Measurements from ENCODE around the gene CCNG1. TPM values are rescaled to one million over a fixed set of nuclear protein-coding genes. Genes with fewer than 3 reads are reported as not detected.

Gene CCNG1
- total and polyA plus RNA-seq, 4 donors, result 31.2 to 130 (median 64.5) TPM

GRCh38 chr5:163478126-163478981 lies 41.0 kb downstream of the CCNG1 start:
- H3K9me3 ChIP-seq (ENCODE audit: control insufficient read depth in 4 of 4, insufficient read depth in 3 of 4, low read length in 3 of 4), result no peaks in the 10 kb centered on the region
- DNase-seq, result no peak
- no peaks in the 10 kb centered on the region for H3K4me1 ChIP-seq (ENCODE audit: control insufficient read depth in 5 of 5, insufficient read depth in 5 of 5, low read length in 5 of 5)
- no peak for ATAC-seq (ENCODE audit: insufficient read depth, low FRiP score)
- WGBS, 2 donors, result 94 to 95% methylated on average over 2 of the region's 2 CpGs
- H3K9ac ChIP-seq (ENCODE audit: insufficient read depth in 1 of 2, low read length in 2 of 2), result no peak overlapping the region
- no peaks in the 10 kb centered on the region for H3K27me3 ChIP-seq (ENCODE audit: control insufficient read depth in 3 of 3, insufficient read depth in 3 of 3, low read length in 2 of 3)
- H3K36me3 ChIP-seq (ENCODE audit: control insufficient read depth in 4 of 4, insufficient read depth in 4 of 4, low read length in 4 of 4), result peaks cover 0 to 18% (median 2%) of the 10 kb centered on the region in 4 donors
- H3K4me3 ChIP-seq, result no peak overlapping the region
- no peak overlapping the region for H3K27ac ChIP-seq (ENCODE audit: low read depth in 1 of 2, low read length in 1 of 2)
- no peak for TF ChIP-seq CTCF (IDR thresholded peaks at IDR 0.05; ENCODE audit: control extremely low read depth, extremely low read depth)

GRCh38 chr5:163478982-163479271 lies 41.5 kb downstream of the CCNG1 start:
- H3K36me3 ChIP-seq (ENCODE audit: control insufficient read depth in 4 of 4, insufficient read depth in 4 of 4, low read length in 4 of 4), result peaks cover 0 to 18% (median 2%) of the 10 kb centered on the region in 4 donors
- H3K27me3 ChIP-seq (ENCODE audit: control insufficient read depth in 3 of 3, insufficient read depth in 3 of 3, low read length in 2 of 3), result no peaks in the 10 kb centered on the region
- H3K4me3 ChIP-seq, result no peak overlapping the region
- no peak overlapping the region for H3K9ac ChIP-seq (ENCODE audit: insufficient read depth in 1 of 2, low read length in 2 of 2)
- no peaks in the 10 kb centered on the region for H3K9me3 ChIP-seq (ENCODE audit: control insufficient read depth in 4 of 4, insufficient read depth in 3 of 4, low read length in 3 of 4)
- no peak for DNase-seq
- WGBS, 2 donors, result 96 to 100% methylated on average over 1 of the region's 1 CpG
- ATAC-seq (ENCODE audit: insufficient read depth, low FRiP score), result no peak
- H3K4me1 ChIP-seq (ENCODE audit: control insufficient read depth in 5 of 5, insufficient read depth in 5 of 5, low read length in 5 of 5), result no peaks in the 10 kb centered on the region
- H3K27ac ChIP-seq (ENCODE audit: low read depth in 1 of 2, low read length in 1 of 2), result no peak overlapping the region
- TF ChIP-seq CTCF (IDR thresholded peaks at IDR 0.05; ENCODE audit: control extremely low read depth, extremely low read depth), result no peak

GRCh38 chr5:163489055-163489744 lies 51.8 kb downstream of the CCNG1 start:
- H3K27me3 ChIP-seq (ENCODE audit: control insufficient read depth in 3 of 3, insufficient read depth in 3 of 3, low read length in 2 of 3), result no peaks in the 10 kb centered on the region
- no peak overlapping the region for H3K27ac ChIP-seq (ENCODE audit: low read depth in 1 of 2, low read length in 1 of 2)
- H3K9ac ChIP-seq (ENCODE audit: insufficient read depth in 1 of 2, low read length in 2 of 2), result no peak overlapping the region
- H3K4me3 ChIP-seq, result no peak overlapping the region
- DNase-seq, result peak in 1 of 3 donors; percentile 6
- H3K9me3 ChIP-seq (ENCODE audit: control insufficient read depth in 4 of 4, insufficient read depth in 3 of 4, low read length in 3 of 4), result no peaks in the 10 kb centered on the region
- H3K36me3 ChIP-seq (ENCODE audit: control insufficient read depth in 4 of 4, insufficient read depth in 4 of 4, low read length in 4 of 4), result peaks cover 0 to 6% (median 0%) of the 10 kb centered on the region in 4 donors
- TF ChIP-seq CTCF (IDR thresholded peaks at IDR 0.05; ENCODE audit: control extremely low read depth, extremely low read depth), result no peak
- ATAC-seq (ENCODE audit: insufficient read depth, low FRiP score), result no peak
- 89 to 93% methylated on average over 6 of the region's 6 CpGs for WGBS, 2 donors
- peaks cover 0 to 14% (median 0%) of the 10 kb centered on the region in 5 donors for H3K4me1 ChIP-seq (ENCODE audit: control insufficient read depth in 5 of 5, insufficient read depth in 5 of 5, low read length in 5 of 5)
